Activated CD4-positive, alpha-beta T cell treated with anti-CD3 and anti-CD28 coated beads for 4 hours (primary cell): ENCODE measurements around the gene TCP11L1.
"Not testable (repeated sequence)": the region's sequence is repeated elsewhere in the genome, so short reads cannot be mapped to it uniquely, and the experiment has no call there.

ENCODE experiments used
- DNase-seq, 2 donors: peaks; one replicate each; pipeline ENCODE4 v3.0.0-alpha.2; 2020

TCP11L1 gene

DNA sequence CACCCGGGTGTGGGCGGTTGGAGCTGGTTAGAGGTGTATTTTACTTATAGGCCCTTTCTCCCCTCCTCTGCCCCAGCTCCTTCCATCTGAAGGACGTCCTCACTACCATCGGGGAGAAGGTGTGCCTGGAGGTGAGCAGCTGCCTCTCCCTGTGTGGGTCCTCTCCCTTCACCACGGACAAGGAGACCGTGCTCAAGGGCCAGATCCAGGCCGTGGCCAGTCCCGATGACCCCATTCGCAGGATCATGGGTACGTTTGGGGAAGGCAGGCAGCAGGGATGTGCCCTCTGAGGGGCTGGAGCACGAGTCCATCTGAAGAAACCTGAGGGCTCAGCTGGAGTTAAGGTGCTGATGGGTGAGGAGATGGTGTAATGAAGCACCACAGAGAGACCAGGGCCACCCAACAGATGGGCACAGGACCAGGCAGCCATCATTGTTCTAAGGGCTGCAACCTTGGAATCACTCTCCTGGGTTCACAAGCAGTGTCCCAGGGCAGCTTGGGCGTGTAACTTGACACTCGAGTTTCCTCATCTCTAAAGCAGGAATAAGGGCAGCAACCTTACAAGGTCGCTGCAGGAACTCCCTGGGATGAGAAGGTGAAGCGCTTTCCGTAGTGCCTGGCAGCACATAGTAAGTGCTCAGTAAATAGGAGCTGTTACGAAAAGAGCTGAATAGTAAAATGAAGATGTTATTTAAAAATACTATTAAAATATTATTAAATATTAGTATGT lies 29.4 kb downstream of the TCP11L1 start:
- DNase-seq = no peak

DNA sequence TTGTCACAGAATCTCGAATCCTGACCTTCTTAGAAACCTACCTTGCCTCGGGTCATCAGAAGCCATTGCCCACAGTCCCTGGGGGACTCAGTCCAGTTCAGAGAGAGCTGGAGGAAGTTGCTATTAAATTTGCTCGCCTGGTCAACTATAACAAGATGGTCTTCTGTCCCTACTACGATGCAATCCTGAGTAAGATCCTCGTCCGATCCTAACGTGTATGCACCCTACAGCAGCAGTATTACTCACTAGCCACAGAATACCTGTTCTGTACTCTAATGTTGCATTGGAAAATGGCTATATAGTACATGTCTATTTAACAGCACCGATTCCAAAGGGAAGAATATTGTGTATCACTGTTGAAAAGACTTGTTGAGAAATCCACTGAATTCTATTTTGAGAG lies 33.1 kb downstream of the TCP11L1 start:
- no peak for DNase-seq

DNA sequence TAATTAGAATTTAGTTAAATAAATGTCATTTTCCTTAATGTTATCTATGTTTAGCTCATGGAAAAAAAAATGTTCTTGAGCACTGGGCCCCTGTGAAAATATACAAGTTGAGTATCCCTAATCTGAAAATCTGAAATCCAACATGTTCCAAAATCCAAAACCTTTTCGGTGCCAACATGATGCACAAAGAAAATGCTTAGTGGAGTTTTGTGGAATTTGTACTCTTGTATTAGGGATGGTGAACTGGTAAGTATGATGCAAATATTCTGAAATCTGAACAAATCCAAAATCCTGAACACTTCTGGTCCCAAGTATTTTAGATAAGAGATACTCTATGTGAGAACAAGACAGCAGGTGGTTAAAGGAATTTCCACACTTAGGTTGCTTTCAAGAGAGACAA lies 44.5 kb downstream of the TCP11L1 start:
- DNase-seq = no peak

DNA sequence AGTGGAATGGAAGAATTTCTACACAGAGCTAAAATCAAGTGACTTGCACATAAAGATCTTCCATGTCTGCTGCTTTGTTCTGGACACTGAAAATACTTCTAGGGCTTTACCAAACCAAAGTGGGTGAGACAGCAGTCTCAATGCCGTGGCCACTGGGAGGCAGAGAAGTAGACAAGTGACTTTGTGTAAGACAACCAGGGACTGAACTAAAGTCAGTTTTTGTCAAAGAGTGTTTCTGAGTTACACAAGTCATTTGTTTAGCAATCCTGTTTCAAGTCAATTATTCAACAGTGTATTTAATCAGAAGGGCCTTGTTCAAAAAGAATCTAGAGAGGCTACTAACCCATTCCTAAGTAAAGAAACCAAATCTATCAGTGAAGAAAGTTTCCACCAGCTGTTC lies 46.6 kb downstream of the TCP11L1 start:
- DNase-seq = no peak

DNA sequence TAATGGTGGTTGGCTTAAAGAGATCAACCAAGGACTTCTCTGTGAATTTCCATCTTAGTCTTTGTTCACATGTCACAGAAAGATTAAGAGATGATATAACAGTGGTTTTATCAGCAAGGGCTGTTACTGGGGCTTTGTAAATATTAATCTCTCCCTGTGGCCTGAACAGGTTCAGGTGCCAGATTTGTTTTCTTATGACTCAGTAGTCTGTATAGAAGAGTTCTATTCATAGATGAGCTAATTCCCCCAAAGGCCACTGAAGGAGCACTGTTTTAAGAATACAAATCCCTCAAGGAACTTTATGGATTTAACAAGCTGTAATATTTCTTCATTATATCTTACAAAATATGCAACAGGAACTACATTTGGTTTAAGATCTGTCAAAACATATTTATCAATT lies 50.4 kb downstream of the TCP11L1 start:
- DNase-seq = no peak

DNA sequence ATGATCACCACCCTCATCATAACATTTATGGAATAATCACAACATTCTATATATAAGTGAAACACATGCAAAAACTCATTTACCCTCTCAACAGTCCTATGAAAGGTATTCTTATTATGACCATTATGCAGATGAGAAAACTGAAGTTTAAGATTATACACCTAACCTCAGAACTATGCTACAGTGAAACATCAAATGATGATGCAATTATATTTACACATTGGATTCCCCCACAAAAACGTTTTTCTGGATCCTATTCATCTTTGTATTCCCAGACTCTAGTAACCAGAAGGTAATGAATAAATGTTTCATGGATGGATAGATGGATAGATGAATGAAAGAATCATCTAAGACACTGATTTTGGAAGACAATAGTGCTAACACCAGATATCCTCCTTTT lies 54.8 kb downstream of the TCP11L1 start:
- no peak for DNase-seq

DNA sequence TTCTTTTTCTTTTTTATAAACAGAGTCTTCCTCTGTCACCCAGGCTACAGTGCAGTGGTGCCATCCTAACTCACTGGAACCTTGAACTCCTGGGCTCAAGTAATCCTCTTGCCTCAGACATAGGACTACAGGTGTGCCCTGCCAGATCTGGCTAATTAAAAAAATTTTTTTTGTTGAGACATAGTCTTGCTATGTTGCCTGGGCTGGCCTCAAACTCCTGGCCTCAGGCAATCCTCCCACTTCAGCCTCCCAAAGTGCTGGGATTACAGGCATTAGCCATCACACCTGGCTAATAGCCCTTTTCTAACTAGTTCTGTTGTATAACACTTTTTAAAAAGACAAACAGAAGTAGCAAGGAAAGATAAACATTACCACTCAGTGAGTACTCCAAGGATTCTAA lies 64.5 kb downstream of the TCP11L1 start:
- no peak for DNase-seq

DNA sequence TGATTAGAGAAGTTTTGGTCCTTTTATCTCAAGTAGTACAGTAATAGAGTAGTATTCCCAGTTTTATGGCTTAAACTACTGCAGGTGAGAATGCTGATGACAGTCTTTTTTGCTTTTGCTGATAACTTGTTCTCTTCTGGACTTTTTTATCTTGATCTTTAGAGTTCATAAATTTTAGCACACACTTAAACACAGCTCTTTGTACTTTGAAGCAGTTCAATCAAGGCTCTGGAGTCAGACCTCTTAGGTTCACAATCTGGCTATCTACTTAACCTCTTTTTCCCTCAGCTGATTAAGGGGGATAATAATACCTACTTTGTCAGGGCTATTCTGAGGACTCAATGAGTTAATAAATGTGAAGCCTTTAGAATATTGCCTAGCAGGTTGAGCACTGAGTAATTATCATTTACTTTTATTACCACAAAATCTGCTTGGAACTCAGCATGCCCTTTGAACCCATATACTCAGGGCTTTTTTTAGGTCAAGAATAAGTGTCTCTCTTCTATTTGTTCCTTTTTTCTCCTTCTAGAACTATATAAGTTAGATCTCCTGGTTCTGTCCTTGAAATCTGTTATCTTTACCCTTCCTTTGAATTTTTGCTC lies 70.0 kb downstream of the TCP11L1 start:
- no peak for DNase-seq

DNA sequence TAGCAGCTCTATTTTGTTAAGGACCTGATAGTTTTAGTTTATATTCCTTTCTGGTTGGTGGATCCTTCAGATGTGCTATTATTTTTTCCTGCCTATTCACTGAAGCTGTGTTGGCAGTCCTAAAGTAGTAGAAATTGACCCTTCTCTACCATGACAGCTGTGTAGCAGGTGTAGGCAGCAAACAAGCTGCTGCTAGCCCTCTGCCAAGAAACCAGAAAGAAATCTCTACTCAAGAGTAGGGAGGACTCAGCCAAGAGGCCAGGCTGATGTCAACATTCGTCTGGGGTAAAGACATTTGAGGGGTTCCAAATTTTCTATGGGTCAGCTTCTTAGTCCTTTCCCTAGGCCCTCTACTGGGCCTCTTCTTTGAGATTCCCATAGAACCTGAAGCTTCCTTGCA lies 70.7 kb downstream of the TCP11L1 start:
- DNase-seq = no peak

DNA sequence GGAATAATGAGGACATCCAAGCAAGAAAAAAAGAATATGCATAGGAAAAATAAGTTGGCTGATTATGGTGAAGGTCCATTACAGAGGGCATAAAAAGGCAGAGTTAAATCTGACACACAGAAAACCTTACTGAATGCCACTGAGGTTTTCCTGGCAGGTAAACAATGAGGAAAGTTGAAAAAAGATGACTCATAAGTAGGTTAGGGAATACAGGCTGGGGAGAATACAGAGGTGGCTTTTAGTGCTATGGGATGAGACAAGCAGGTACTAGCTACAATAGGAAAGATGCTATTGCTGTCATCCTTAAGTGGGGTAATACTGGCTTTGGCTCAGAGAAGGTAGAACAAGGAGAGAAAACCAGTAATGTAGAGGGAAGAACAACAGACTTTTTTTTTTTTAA lies 77.2 kb downstream of the TCP11L1 start:
- DNase-seq = no peak

DNA sequence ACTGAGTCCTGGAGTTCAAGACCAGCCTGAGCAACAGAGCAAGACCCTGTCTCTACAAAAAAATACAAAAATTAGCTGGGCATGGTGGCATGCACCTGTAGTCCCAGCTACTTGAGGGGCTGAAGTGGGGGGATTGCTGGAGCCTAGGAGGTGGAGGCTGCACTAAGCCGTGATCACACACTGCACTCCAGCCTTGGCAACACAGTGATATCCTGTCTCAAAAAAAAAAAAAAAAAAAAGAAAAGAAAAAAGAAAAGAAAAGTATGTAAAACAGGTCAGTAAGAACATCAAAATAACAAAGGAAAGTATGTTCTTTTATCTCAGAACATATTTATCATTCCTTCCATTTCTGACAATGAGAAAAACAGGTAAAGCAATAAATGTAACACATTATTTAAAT lies 83.3 kb downstream of the TCP11L1 start:
- DNase-seq = not testable (repeated sequence)
